Measurements from ENCODE around the gene PLBD2.

DNA sequence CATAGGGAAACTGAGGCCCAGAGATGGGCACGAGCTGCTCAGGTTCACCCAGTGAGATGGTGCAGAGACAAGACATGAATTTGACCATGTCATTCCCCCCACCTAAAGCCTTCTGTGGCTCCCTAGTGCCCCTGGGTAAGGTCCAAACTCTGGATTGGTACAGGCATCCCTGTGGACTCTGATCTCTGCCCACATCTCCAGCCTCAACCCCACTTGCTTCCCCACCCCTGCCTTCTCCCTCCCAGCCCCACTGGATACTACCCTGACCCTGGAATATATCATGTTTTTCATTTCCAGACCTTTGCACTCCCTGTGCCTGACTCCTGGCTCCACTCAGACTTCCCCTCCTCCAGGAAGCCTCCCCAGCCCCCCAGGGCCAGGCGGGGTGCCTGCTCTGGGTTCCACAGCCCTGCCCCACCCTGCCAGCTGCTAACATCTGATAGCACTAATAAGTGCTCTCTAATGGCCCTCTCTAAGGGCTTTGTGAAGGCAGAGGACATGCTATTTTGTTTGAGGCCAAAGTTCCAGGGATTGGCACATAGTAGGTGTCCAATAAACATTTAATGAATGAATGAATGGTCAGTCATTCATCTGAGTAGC lies 62.7 kb downstream of the PLBD2 start:
- TF ChIP-seq CTCF (IDR thresholded peaks at IDR 0.05; ENCODE audit: insufficient read depth, low read depth, low read length) (no peak), EZH2 (IDR thresholded peaks at IDR 0.05; ENCODE audit: insufficient read depth, low read length) (no peak)

Data from astrocyte (in vitro differentiated cells and primary cell).